Heart right ventricle (tissue), 16 donors: ENCODE data around the gene PRDM16. TPM values are rescaled to one million over a fixed set of nuclear protein-coding genes. Genes with fewer than 3 reads are reported as not detected.

Experiments used
- ATAC-seq, 8 donors: fragments of 200-7000 bp; cut with Tn5 transposase; one replicate each; pipeline ENCODE4 v1.9.1; 2020; ENCODE audit warnings: mild to moderate bottlenecking in 8 of 8, moderate library complexity in 8 of 8, moderate number of reproducible peaks in 1 of 8
- DNase-seq, 2 donors: peaks; one replicate each; pipeline ENCODE4 v3.0.0-alpha.2; 2020
- H3K27ac ChIP-seq, 10 donors: fragments of 200-600 bp; sonication (generic) in 2 of 10; one replicate each; pipeline versions ENCODE4 v1.5.0 to v1.8.0; 2020 to 2022; ENCODE audit warnings: mild to moderate bottlenecking in 3 of 10
- H3K27me3 ChIP-seq, 7 donors: fragments of 200-600 bp; one replicate each; pipeline ENCODE4 v1.8.0; 2021 to 2022; ENCODE audit warnings: mild to moderate bottlenecking in 2 of 7
- H3K36me3 ChIP-seq, 9 donors: fragments of 200-600 bp; sonication (generic) in 1 of 9; one replicate each; pipeline versions ENCODE4 v1.5.0 to v1.8.0; 2020 to 2022; ENCODE audit warnings: mild to moderate bottlenecking in 2 of 9
- H3K4me1 ChIP-seq, 9 donors: fragments of 200-600 bp; sonication (generic) in 1 of 9; one replicate each; pipeline versions ENCODE4 v1.5.0 to v1.8.0; 2020 to 2022; ENCODE audit warnings: mild to moderate bottlenecking in 4 of 9
- H3K4me3 ChIP-seq, 10 donors: fragments of 200-600 bp; sonication (generic) in 2 of 10; one replicate each; pipeline versions ENCODE4 v1.5.0 to v1.8.0; 2020 to 2022; ENCODE audit warnings: mild to moderate bottlenecking in 7 of 10, moderate library complexity in 2 of 10
- H3K9me3 ChIP-seq, 11 donors: fragments of 200-600 bp in 10 of 11; sonication (generic) in 2 of 11; one replicate each; pipeline versions ENCODE4 v1.5.0 to v1.8.0; 2013 to 2022; ENCODE audit warnings: mild to moderate bottlenecking in 2 of 11, control low read depth in 1 of 11, moderate library complexity in 1 of 11
- WGBS, 2 donors: extraction: QIAGEN DNeasy Blood & Tissue Kit; methylation state at CpG; one replicate each; pipeline ENCODE4 v1.1.7; 2013; ENCODE audit warnings: inconsistent platforms in 1 of 2; 5-methylcytosine and 5-hydroxymethylcytosine counted together
- intact Hi-C, 10 donors: fragments of 100-400 bp; cut with DNase I; formaldehyde crosslinking; loops; one replicate each; pipeline versions ENCODE4 v1.11.1 to v1.14.2; 2022
- polyA plus RNA-seq, 2 donors: library from polyadenylated mRNA; stranded (reverse); fragments of 200-250 nt; gene quantifications; one replicate each; pipeline ENCODE4 v1.2.3, GENCODE V29; 2013
- total RNA-seq, 10 donors: library from RNA; stranded (reverse); fragmentation: NEBNext Ultra II Directional in 3 of 10; extraction: Animal tissue kit (Norgen Biotek cat#: 25700) in 3 of 10; gene quantifications; one replicate each; pipeline versions ENCODE4 v1.2.1 to v1.2.4, GENCODE V29; 2021 to 2023
- TF ChIP-seq, protein P1 (sequence below), 9 donors: fragments of 200-600 bp; sonication (generic) in 2 of 9; IDR thresholded peaks; one replicate each; pipeline versions ENCODE4 v1.5.0 to v1.8.0; 2021 to 2022; ENCODE audit warnings: antibody characterized with exemption in 9 of 9, mild to moderate bottlenecking in 5 of 9, moderate library complexity in 1 of 9
- donor health status: Arrhythmogenic right ventricular cardiomyopathy.
- donor health status: ischemic (EF 13 %, LVEDD 7.1; RV severe dilation, severe dysfunction).
- donor health status: healthy with polysubstance abuse.
- donor health status: DM: no; HTN: yes; CAD: no.
- donor health status: DM: no; HTN: no; CAD: no.
- donor health status: ischemic (EF 25% LVEDD 6.9; RV normal size, moderate dysfunction).
- donor health status: ischemic (EF 25% LVEDD 5.7; RV mildly dilated, moderate dysfunction).
- donor health status: healthy.
- donor health status: DM: yes; HTN: yes; CAD: no.
- donor health status: Ischemic cardiomyopathy.
- donor health status: ischemic (EF 35%, LVEDD 5.7; RV mildly dilated, moderate dysfunction).
- donor health status: nonischemic (EF 11% LVEDD 7.7; RV severe dilation, severe dysfunction).
- donor health status: DM: yes; HTN: yes; CAD: no.
- donor health status: PGD.
- donor health status: ischemic (EF 29% LVEDD 5.4; RV normal size, mild dysfunction).
- donor health status: nonischemic (EF 23%, LVEDD 6.1; RV moderate dilation, normal function).

Gene PRDM16
- total and polyA plus RNA-seq, 12 donors, result 4.1 to 25.9 (median 14.8) TPM

DNA sequence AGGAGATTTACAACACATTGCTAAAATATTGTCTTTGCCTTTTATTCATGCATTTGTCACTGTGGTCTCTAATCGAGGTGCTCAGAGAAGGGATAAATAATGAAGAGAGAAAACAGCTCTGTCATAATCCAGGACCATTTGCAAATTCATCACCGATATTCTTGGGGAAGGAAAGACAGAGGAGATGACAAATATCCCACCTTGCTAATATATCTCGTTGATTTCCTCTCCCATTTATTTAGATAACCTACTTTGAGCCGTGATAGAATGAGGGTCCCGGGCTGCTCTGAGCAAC lies 86.9 kb downstream of the PRDM16 start:
- intact Hi-C loops, result no loop called here
- TF ChIP-seq, protein P1, sequence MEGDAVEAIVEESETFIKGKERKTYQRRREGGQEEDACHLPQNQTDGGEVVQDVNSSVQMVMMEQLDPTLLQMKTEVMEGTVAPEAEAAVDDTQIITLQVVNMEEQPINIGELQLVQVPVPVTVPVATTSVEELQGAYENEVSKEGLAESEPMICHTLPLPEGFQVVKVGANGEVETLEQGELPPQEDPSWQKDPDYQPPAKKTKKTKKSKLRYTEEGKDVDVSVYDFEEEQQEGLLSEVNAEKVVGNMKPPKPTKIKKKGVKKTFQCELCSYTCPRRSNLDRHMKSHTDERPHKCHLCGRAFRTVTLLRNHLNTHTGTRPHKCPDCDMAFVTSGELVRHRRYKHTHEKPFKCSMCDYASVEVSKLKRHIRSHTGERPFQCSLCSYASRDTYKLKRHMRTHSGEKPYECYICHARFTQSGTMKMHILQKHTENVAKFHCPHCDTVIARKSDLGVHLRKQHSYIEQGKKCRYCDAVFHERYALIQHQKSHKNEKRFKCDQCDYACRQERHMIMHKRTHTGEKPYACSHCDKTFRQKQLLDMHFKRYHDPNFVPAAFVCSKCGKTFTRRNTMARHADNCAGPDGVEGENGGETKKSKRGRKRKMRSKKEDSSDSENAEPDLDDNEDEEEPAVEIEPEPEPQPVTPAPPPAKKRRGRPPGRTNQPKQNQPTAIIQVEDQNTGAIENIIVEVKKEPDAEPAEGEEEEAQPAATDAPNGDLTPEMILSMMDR (IDR thresholded peaks at IDR 0.05), result no peak
- no peak for DNase-seq
- 58 to 69% methylated on average over 5 of the region's 5 CpGs for WGBS, 2 donors
- Histone ChIP-seq H3K36me3 (no peaks in the 10 kb centered on the region), H3K27me3 (peaks cover 0 to 43% (median 0%) of the 10 kb centered on the region in 7 donors), H3K27ac (no peak overlapping the region), H3K9me3 (no peaks in the 10 kb centered on the region), H3K4me1 (peaks cover 0 to 37% (median 6%) of the 10 kb centered on the region in 9 donors), H3K4me3 (no peak overlapping the region)
- ATAC-seq, result no peak

DNA sequence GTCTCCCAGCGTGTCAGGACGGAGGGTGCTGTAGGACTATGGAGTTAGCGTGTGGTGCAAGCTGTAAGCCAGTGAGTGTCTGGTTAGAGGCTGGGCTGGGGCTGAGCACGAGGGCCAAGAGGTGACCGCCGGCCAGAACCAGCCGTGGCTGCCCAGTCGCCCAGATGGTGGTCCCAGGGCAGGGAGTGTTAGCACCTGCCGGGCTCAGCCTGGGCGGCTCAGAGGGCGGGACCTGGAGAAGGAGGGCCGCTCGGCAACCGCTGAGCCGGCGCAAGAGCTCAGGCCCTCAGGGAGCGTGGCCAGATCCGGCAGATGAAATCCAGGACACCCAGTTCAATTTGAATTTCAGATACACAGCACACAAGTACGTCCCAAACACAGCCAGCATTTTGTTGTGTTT lies 87.9 kb downstream of the PRDM16 start:
- 52 to 62% methylated on average over 19 of the region's 19 CpGs for WGBS, 2 donors

DNA sequence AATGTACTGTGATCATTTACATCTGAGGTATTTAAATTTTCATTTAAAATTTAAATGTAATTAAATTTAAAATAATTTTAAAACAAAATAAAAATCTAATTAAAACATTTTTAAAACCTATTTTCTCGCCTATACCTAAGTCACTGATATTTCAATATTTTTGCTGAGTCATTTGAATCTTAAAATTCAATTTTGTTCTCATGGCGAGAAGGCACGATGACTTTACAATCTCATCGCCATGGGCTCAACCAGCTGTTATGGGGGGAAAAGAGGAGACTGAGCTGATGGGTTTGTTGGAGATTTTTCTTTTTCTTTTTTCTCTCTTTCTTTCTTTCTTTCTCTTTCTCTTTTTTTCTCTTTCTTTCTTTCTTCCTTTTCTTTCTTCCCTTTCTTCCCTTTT lies 89.3 kb downstream of the PRDM16 start:
- 87 to 92% methylated on average over 4 of the region's 4 CpGs for WGBS, 2 donors
- Histone ChIP-seq H3K27ac (no peak overlapping the region), H3K9me3 (no peaks in the 10 kb centered on the region), H3K4me1 (peaks cover 6 to 44% (median 12%) of the 10 kb centered on the region in 9 donors), H3K4me3 (no peak overlapping the region), H3K27me3 (peaks cover 0 to 53% (median 0%) of the 10 kb centered on the region in 7 donors), H3K36me3 (no peaks in the 10 kb centered on the region)
- intact Hi-C loops, result no loop called here
- TF ChIP-seq, protein P1 (IDR thresholded peaks at IDR 0.05), result no peak
- ATAC-seq, result no peak
- no peak for DNase-seq

More for the DNA sequence above, 87.9 kb downstream of the PRDM16 start:
- ATAC-seq (peak in 7 of 8 donors; percentile 48 to 82 (median 58)), DNase-seq (no peak)
- intact Hi-C loops, result no loop called here
- no peak overlapping the region for H3K4me3 ChIP-seq
- H3K27ac ChIP-seq, result peak overlapping the region in 1 of 10 donors; percentile 30
- H3K4me1 ChIP-seq, result peaks cover 6 to 40% (median 12%) of the 10 kb centered on the region in 9 donors
- TF ChIP-seq, protein P1 (IDR thresholded peaks at IDR 0.05), result no peak
- no peaks in the 10 kb centered on the region for H3K36me3 ChIP-seq
- no peaks in the 10 kb centered on the region for H3K9me3 ChIP-seq
- H3K27me3 ChIP-seq, result peaks cover 0 to 53% (median 0%) of the 10 kb centered on the region in 7 donors

DNA sequence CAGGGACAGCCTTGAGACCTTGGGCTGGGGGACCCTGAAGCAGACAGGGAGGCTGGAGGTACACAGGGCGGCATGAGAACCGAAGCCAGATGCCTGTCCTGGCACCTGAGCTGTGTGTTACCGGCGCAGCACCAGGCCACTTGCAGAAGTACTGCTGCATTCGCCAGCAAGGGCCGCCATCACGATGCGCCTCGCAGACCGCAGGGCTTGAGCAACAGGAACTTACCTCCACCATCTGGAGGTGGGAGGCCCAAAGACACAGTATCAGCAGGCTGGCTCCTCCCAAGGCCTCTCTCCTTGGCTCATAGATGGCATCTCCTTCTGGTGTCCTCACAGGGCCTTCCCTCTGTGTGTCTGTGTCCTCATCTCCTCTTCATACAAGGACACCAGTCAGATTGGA lies 90.1 kb downstream of the PRDM16 start:
- Histone ChIP-seq H3K36me3 (no peaks in the 10 kb centered on the region), H3K4me1 (peaks cover 6 to 44% (median 12%) of the 10 kb centered on the region in 9 donors), H3K4me3 (no peak overlapping the region), H3K27me3 (peaks cover 0 to 51% (median 0%) of the 10 kb centered on the region in 7 donors), H3K9me3 (no peaks in the 10 kb centered on the region), H3K27ac (no peak overlapping the region)
- no peak for ATAC-seq
- TF ChIP-seq, protein P1 (IDR thresholded peaks at IDR 0.05), result no peak
- 91 to 92% methylated on average over 10 of the region's 10 CpGs for WGBS, 2 donors
- no peak for DNase-seq
- intact Hi-C loops, result no loop called here
